Measurements from ENCODE around the gene NFATC1.

Gene NFATC1

GRCh38 chr18:79424880-79425568 lies 29.3 kb downstream of the NFATC1 start:
- DNase-seq, result no peak

- no peak for DNase-seq
Observed at GRCh38 chr18:79425569-79425886, 29.8 kb downstream of the NFATC1 start.

- no peak for DNase-seq
Observed at GRCh38 chr18:79426376-79427300, 30.9 kb downstream of the NFATC1 start.

GRCh38 chr18:79427368-79428225 lies 31.9 kb downstream of the NFATC1 start:
- DNase-seq, result no peak

GRCh38 chr18:79428287-79428686 lies 32.6 kb downstream of the NFATC1 start:
- DNase-seq, result no peak

- no peak for DNase-seq
Observed at GRCh38 chr18:79429381-79429780, 33.7 kb downstream of the NFATC1 start.

- no peak for DNase-seq
Observed at GRCh38 chr18:79429785-79430281, 34.1 kb downstream of the NFATC1 start.

- no peak for DNase-seq
Observed at GRCh38 chr18:79432376-79433120, 36.8 kb downstream of the NFATC1 start.

GRCh38 chr18:79433431-79433830 lies 37.7 kb downstream of the NFATC1 start:
- DNase-seq, result no peak

GRCh38 chr18:79434607-79435401 lies 39.1 kb downstream of the NFATC1 start:
- no peak for DNase-seq

- no peak for DNase-seq
Observed at GRCh38 chr18:79436556-79437275, 41.0 kb downstream of the NFATC1 start.

- DNase-seq, result no peak
Observed at GRCh38 chr18:79438089-79438897, 42.6 kb downstream of the NFATC1 start.

GRCh38 chr18:79438898-79439627 lies 43.3 kb downstream of the NFATC1 start:
- DNase-seq, result no peak

- no peak for DNase-seq
Observed at GRCh38 chr18:79439628-79440023, 43.9 kb downstream of the NFATC1 start.

- no peak for DNase-seq
Observed at GRCh38 chr18:79440316-79441110, 44.8 kb downstream of the NFATC1 start.

- no peak for DNase-seq
Observed at GRCh38 chr18:79441420-79441819, 45.7 kb downstream of the NFATC1 start.

- DNase-seq, result no peak
Observed at GRCh38 chr18:79442508-79443221, 46.9 kb downstream of the NFATC1 start.

- no peak for DNase-seq
Observed at GRCh38 chr18:79445221-79445620, 49.5 kb downstream of the NFATC1 start.
